ENCODE measurements around the gene DAB2IP. TPM values are rescaled to one million over a fixed set of nuclear protein-coding genes. Genes with fewer than 3 reads are reported as not detected.

DAB2IP gene
- total RNA-seq, 1 donor from 2014 or later = 38.0 TPM

- Histone ChIP-seq H3K36me3 (ENCODE audit: control insufficient read depth, insufficient read depth, low read length) (peaks cover 1% of the 10 kb centered on the region), H3K4me3 (ENCODE audit: low read depth, low read length) (no peak overlapping the region), H3K27me3 (ENCODE audit: control insufficient read depth, insufficient read depth, low read length) (no peaks in the 10 kb centered on the region)
- TF ChIP-seq CTCF (IDR thresholded peaks at IDR 0.05; ENCODE audit: insufficient read depth, low read length, poor library complexity, severe bottlenecking) = no peak
- no peak for DNase-seq (ENCODE audit: low read depth)
These were observed 30.0 kb downstream of the DAB2IP start for GRCh38 chr9:121681404-121681803.

- TF ChIP-seq CTCF (IDR thresholded peaks at IDR 0.05; ENCODE audit: insufficient read depth, low read length, poor library complexity, severe bottlenecking) = no peak
- Histone ChIP-seq H3K27me3 (ENCODE audit: control insufficient read depth, insufficient read depth, low read length) (no peaks in the 10 kb centered on the region), H3K4me3 (ENCODE audit: low read depth, low read length) (no peak overlapping the region), H3K36me3 (ENCODE audit: control insufficient read depth, insufficient read depth, low read length) (peaks cover 1% of the 10 kb centered on the region)
- no peak for DNase-seq (ENCODE audit: low read depth)
These were observed 30.8 kb downstream of the DAB2IP start for GRCh38 chr9:121682201-121682600.

- DNase-seq (ENCODE audit: low read depth) = no peak
- no peak for TF ChIP-seq CTCF (IDR thresholded peaks at IDR 0.05; ENCODE audit: insufficient read depth, low read length, poor library complexity, severe bottlenecking)
- Histone ChIP-seq H3K4me3 (ENCODE audit: low read depth, low read length) (no peak overlapping the region), H3K36me3 (ENCODE audit: control insufficient read depth, insufficient read depth, low read length) (peaks cover 1% of the 10 kb centered on the region), H3K27me3 (ENCODE audit: control insufficient read depth, insufficient read depth, low read length) (no peaks in the 10 kb centered on the region)
These were observed 31.6 kb downstream of the DAB2IP start for GRCh38 chr9:121682926-121683515.

- Histone ChIP-seq H3K27me3 (ENCODE audit: control insufficient read depth, insufficient read depth, low read length) (no peaks in the 10 kb centered on the region), H3K36me3 (ENCODE audit: control insufficient read depth, insufficient read depth, low read length) (peaks cover 1% of the 10 kb centered on the region), H3K4me3 (ENCODE audit: low read depth, low read length) (no peak overlapping the region)
- no peak for DNase-seq (ENCODE audit: low read depth)
- no peak for TF ChIP-seq CTCF (IDR thresholded peaks at IDR 0.05; ENCODE audit: insufficient read depth, low read length, poor library complexity, severe bottlenecking)
These were observed 32.2 kb downstream of the DAB2IP start for GRCh38 chr9:121683652-121684051.

- peak; percentile 54 for TF ChIP-seq CTCF (IDR thresholded peaks at IDR 0.05; ENCODE audit: insufficient read depth, low read length, poor library complexity, severe bottlenecking)
- Histone ChIP-seq H3K4me3 (ENCODE audit: low read depth, low read length) (no peak overlapping the region), H3K36me3 (ENCODE audit: control insufficient read depth, insufficient read depth, low read length) (no peaks in the 10 kb centered on the region), H3K27me3 (ENCODE audit: control insufficient read depth, insufficient read depth, low read length) (no peaks in the 10 kb centered on the region)
- DNase-seq (ENCODE audit: low read depth) = no peak
These were observed 33.1 kb downstream of the DAB2IP start for GRCh38 chr9:121684381-121685145.
